HG03196 (cell line): ENCODE results near the gene TRPC3.

Experiments used
- ATAC-seq: cut with Tn5 transposase; IDR thresholded peaks from one replicate; pipeline ENCODE4 v1.9.1; 2021; ENCODE audit not compliant: unreplicated experiment

TRPC3 gene

DNA sequence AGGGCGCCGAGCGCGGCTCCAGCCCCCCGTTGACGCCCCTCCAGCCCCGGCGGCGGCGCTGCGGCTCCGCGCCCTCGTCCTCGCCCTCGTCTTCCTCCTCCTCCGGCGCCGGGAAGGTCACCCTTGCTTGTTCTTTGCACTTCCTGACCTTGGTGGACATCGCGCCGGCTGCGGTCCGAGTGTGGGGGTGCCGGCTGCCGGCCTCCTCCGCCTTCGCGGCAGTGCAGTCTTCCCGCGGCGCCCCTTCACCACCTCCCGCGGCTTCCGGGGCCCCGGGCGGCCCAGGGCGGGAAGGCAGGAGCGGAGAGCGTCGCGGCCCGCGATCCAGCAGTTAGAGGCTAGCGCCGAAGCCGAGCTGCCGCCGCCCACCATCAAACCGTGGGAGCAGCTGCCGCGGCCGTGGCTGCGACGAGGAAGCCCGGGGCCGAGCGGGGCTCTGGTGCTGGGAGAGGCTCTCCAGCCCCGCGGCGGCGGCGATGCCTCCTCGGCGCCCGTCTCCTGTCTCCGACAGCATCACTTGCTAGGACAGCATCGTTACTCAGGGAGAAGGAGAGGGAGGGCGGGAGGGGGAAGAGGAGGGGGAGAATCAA is at the start of gene TRPC3:
TSS of gene TRPC3 (minus strand) at position 540 of the 590 bp plus-strand sequence. CDS start at position 160, 380 bp downstream.
- no peak for ATAC-seq

DNA sequence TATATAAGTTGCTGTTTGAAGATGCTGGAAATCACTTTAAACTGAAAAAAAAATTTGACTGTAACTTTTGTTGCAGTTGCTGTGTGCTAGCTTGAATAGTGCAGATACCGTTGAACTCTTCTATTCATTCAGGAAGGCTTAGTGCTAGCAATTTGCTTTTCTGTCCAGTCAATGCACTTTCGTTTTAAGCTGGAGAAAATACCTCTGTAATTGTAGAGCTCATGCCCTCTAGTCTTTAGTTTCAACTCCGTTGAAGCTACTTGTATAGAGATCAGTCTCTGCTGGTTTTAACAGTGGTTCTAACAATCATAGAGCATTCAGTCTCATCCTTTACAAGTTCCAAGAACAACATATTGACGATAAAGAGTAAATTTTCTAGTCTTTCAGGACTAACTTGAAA is 49.0 kb upstream of the TRPC3 start:
- no peak for ATAC-seq

DNA sequence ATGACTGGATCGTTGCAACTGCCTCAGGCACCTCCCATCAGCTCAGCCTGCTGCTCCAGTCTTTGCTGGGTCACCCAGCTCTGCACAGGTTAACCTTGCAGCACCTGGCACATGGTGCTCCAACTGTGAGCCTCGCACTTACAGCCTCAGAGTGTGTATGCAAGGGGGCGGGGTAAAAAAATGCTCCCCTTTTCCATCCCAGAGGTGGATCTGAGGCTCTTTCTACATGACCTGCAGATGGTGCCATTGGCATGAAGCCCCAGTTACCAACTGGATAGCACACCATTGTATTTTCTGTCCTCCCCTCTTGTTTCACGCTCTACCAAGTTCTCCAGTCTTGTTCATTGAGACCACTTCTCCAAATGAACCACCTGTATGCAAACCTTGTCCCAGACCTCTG is 46.2 kb upstream of the TRPC3 start:
- no peak for ATAC-seq

DNA sequence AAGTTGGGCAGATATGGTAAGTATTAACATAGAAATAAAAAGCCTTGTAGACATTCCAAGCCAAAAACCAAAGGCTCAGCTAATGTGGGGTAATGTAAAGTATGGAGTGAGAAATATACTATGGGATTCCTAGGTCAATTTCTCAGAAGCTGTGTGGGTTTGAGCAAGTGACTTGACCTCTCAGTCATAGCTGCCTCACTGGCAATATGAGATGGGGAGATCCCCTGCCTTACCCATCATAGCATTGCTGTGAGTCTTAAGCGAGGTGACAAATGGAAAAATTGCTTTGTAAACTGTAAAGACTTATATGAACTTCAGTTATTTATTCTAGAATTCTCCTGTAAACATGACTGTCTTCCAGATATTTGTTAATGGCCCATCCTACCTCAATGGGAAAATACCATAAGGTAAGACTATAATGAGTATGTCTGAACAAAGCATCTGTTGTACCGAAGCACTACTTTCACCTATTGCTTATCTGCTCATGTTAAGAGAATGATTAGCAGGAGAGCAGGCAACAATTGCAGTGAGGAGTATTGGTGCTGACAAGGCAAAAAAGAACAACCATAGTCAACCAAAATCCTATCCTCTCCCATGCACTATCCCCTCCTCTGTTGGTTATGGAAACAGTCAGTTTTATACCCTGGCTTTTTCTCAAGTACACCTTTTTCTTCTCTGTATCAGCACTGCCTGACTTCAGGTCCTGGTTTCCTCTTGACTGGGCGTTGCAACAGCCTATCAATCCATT is 44.1 kb upstream of the TRPC3 start:
- no peak for ATAC-seq

DNA sequence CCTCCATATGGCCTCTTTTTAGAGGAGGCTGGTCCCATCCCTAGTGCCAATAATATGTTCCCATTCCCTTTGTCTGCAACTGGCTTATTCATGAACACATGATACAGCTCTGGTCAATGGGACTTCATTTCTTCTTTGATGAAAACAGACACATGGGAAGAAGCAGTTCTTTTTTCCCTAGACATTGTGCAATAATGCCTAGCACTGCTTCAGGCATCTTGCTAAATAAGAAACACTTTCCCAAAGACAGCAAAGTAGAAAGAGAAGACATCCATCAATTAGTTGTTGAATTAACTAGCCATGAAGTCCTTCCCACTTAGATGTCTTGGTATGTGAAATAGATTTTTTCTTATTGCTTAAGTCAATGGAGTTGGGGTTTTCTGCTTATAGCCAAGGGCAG is 40.1 kb upstream of the TRPC3 start:
- ATAC-seq = no peak

DNA sequence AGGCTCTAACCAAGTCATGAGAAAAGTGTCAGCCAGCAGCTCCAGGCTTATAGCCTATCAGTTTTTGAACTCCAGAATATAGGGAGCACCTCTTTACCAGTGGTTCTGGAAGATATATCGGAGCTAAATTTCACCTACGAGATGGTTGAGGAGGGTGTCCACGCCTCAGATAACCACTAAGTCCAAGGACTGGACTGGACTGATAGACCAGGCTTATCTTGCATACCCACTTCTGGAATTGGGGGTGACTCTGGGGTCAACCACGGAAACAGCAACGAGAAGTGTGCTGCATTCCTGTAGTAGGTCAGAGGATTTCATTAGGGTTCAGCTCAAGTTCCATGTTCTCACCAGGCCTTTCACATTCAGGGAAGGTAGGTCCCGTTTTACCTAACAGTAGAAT is 38.6 kb upstream of the TRPC3 start:
- no peak for ATAC-seq

DNA sequence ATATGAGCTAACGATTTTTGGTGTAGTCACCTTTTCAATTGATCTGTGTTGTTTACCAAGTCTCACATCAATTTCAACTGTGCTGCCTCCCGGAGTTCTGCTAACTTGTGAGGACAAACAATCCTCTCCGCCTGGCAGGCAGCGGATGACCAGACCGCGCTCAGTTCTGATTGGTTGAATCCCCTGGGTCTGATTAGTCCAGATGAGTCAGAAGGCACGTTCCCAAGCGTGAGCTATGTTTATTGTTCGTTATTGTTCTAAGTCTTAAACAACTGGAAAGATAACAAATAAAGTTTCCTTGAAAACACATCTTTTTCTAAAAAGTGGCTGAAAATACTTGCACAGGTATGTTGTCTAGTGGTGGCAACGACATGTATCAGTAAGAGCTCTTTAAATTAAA is 37.9 kb upstream of the TRPC3 start:
- ATAC-seq = no peak

DNA sequence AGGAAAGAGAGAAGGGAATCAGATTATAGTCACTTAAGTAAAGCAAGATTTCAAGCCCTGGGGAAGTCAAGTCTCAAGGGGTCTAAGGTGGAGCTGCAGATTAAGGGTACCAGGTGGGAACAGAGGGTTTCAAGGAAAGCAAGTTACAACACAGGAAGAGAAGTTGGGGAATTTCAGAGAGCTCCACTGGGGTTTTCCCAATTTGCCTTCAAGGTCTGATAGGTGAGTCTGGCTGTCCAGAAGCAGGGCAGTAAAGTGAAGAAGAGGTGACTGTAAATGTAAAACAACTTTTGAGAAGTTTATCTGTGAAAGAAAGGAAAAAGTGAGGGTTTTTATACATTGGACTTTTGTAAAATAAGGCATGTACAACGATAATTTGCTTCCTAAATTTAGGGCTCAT is 37.1 kb upstream of the TRPC3 start:
- ATAC-seq = no peak

DNA sequence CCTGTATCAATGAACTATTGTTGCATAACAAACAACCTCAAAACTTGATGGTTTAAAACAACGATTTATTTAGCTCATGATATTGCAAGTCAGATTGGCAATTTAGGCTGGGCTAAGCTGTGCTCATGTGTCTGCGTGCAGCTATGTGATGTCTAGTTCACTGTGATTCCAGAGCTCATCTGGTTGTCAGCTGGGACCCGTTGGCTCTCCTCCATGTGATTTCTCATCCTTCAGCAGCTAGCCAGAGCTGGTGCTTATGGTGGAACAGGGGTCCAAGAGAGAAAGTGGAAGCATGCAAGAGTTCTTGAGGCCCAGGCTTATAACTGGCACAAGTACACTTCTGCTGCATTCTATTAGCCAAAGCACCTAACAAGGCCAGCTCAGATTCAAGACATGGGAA is 28.8 kb upstream of the TRPC3 start:
- no peak for ATAC-seq

DNA sequence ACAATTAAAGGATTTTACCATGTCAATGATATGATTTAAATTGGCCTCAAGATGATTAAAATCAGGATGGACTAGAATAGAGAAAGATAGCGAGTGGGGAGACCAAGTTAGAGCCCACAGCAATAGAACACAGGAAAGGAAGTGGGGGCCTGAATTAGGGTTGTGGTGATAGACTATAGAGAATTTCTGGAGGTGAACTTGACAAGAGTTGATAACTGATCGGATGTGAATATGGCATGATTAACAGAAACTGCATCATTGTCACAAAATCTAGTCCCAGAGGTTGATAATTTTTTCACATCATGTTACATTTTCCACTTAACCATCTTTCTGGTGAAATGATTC is 26.3 kb upstream of the TRPC3 start:
- peak; percentile 50 for ATAC-seq

DNA sequence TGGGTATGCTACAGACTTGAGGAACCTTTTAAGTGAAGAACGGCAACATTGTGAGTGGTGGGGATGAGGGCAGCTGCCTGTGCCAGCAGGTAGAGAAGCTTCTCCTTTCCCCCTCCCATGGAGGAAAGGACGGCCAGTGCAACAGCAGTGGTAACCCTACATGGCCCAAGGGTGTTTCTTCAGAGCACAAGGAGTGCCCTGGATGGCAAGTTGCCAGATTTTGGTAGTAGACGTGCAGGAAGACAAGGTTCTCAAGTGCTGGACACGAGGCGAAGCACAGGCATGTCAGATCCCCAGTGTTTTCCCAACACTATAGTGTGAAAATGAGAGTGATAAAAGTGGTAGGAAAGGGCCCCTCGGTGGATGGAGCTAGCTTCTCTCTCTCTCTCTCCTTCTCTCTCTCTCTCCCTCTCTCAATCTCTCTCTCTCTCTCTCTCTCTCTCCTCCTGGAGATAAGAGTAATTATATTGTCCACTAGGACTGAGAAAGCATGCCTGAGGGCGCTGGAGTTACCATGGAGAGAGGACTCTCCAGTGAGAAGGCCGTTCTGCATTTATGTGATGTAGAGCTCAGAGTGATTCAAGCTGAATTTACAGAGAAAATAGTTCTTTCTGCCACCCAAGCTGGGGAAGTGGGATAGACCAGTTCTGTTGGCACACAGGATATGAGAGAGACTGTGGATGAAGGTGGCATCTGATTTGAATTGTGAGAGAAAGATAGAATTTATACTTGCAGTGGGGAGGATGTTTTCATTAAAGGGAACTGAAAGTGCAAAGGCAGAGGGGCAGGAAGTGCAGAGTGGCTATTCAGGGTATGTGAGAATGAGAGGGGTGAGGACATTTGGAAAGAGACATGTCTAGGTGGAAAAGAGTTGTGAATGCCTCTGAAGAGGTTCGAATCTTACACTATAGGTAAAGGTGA is 25.7 kb upstream of the TRPC3 start:
- peak; percentile 98 for ATAC-seq

DNA sequence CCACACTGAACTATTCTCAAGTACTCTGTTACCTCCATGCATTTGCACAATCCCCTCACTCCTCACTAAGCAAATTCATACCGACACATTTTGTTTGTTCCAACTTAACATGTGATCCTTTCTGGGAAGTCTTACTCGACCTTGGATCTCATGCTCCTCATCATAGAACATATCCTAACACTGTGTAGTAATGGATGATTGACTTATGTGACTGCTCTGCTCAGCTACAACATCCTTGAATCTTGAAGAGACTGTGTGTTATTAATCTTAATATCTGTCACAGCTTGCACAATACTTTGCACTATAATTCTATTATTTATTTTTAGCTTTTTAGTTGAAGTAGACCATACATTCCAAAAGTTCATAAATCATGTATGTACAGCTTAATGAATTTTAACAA is 23.9 kb upstream of the TRPC3 start:
- ATAC-seq = no peak

DNA sequence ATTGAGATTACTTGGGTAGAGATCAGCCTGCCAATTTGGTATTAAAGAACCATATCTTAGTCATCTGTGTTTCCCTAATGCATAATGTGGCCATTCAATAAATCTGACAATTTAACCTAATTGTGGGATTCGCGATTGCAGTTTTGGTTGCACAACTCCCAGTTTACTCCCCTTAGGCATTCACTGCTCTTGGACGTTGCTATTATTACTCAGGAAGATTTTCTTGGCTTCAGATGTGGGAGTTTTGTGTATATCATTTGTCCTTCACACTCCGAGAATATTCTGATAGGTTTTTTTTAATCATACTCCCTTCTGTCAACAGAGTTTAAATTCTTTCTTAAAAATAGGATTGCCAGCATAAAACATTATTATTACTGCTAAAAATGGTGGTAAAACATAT is 22.0 kb upstream of the TRPC3 start:
- no peak for ATAC-seq

DNA sequence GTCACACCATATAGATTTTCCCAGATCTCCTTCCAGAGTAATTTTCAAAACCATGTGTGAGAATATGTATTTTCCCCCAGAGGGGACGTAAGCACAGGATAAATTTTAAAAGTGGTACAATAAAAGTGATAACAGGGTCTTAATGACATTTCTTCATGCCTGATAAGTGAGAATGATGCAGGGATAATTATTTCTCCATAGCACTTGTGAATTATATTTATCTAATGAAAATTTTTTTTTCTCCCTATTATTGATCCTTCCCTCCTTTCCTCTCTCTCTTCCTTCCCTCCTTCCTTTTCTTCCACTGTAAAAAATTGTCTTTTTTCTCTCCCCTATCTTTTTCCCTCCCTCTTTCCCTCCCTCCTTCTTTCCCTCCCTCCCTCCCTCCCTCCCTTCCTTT is 17.0 kb upstream of the TRPC3 start:
- ATAC-seq = no peak

DNA sequence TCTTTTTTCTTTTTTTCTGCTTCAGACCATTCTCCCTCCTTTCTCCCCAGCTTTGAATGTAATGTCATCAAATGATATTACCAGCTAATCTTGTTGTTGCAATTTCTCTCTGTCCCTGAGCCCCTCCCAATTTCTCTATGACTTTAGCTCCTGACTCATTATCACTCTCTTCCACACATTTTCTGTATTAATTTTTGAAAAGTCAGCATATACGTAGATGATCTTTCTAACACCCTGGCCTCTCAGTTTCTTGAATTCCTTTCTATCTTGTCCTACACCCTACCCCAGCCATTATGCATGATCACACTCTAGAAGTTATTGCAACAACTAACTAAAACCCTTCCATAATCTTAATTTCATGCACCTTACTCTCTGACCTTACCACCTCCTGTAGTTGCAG is 13.1 kb upstream of the TRPC3 start:
- ATAC-seq = no peak

DNA sequence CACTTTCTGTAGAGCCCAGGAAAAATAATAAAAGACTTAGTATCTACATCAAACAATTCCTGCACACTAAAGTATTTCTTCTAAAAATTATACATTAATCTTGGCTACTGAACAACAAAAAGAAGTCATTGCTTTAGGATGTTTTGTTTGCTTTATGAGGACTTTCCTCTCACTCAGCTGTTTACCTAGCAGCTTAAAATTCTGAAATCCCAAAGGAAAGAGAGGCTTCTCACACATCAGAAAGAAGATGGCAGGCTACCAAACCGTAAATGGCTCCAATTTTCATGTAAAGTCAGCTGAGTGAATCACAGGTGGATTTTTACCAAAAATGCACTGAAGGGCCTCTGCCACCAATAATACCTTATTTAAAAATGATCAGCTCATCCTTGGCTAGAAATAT is 9.0 kb upstream of the TRPC3 start:
- ATAC-seq = no peak

DNA sequence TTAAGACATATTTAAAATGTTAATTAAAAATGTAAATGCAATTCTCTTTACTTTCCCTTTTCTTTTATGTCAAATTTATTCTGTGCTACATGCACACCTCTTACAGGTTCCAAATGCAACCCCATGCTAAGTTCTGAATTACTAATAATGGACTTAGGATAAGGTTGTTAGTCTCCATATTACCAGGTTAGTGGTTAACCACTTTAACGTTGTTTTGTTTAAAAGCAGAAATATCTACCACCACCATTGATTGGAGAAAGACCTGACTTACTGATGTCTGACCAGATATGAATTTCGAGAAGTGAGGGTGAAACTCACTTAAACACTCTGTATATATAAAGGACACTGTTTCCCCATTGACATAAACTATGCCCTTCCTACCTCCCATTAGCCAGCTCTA is 6.9 kb upstream of the TRPC3 start:
- no peak for ATAC-seq

DNA sequence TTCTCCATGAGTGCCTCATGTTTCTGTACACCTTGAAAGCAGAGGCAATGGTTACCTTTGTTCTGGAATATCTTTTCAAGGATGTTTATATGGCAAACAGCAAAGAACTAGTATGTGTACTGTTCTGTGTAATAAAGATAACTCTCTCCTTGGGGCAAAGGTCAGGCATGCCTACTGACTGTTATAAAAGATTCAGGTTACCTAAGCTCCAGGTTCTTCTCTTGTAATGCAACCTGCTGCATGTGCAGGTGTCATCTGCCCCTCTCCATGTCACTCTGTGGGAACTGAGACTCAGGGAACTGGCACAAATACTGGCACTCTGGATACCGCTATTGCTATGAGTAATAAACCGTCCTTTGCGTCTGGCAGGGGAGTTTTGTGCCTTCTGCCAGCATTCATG is 5.4 kb upstream of the TRPC3 start:
- no peak for ATAC-seq

DNA sequence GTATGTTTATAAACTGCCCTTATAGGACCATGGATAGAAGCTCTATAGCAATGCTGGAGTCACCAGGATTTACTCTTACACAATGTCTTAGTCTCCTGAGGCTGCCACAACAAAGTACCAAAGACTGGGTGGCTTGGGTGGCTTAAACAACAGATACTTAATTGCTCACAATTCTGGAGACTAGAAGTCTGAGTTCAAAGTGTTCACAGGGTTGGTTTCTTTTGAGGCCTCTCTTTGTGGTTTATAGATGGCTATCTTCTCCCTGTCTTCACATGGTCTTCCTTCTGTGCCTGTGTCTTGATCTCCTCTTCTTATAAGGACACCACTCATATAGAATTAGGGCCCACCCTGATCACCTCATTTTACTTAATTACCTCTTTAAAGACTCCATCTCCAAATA is 2.0 kb upstream of the TRPC3 start:
- ATAC-seq = no peak

DNA sequence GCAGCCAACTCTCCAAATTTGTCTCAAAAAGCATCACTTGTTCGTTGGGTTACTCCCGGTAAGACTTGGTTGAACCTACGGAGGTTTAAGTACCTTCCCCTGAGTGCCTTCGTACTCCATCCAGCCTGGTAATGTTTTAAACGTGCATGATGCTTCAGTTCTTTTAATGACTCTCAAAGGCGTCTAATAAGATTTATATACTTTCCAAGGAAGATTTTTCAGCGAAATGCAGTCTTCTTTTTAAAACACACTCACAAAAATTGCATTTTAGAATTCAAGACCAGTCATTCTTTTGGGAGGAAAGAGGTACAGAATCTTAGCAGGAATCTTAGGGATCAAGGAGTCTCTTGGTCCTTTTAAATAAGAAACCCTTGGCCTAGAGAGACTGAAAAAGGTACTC is 430 bp upstream of the TRPC3 start:
- ATAC-seq = no peak

DNA sequence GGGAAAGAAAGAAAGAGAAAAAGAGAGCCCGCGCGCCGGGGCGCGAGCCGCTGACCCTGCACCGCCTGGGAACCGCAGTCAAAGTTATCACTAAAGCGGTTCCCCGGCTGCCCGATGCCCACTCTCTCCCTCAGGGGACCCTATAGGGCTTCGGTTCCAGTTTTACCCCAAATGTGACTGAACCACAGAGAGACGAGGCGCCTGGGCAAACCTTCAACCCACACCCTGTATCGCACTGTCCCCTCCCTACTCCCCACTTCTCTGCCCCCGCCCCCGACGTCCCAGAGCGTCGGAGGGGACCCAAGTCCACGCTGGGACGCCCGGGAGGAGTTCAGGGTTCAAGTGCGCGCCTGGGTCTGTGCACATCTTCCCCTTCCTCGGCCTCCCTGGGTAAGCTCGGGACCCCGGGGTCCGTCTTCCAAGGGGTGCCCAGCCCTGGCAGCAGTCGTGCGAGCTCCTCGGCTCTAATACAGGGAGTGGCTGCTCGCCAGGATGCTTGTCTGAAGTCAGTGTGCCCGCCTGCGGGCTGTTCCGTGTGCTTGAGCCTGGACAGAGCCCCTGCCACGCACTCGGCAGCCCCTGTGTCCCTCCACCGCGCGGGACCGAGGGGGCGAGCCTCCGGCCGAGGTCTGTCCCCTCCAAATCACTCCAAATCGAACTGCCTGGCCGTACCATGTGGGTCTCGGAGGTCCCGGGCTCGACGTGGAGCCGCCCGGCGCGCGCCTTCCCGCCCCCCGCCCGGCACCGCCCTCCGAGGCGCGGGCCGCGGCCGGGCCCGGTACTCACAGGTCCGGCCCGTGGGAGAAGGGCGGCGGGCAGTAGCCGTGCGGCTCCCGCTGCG is 960 bp downstream of the TRPC3 start:
- peak; percentile 21 for ATAC-seq
